ENCODE results near the gene CLEC3B.
"Not testable (repeated sequence)": the region's sequence is repeated elsewhere in the genome, so short reads cannot be mapped to it uniquely, and the experiment has no call there.

CLEC3B gene

GRCh38 chr3:45037720-45038455, 11.8 kb downstream of the CLEC3B start:
- peak; percentile 69 for DNase-seq

- DNase-seq, result no peak
Observed at GRCh38 chr3:45041666-45042065, 15.6 kb downstream of the CLEC3B start.

GRCh38 chr3:45042162-45042561, 16.1 kb downstream of the CLEC3B start:
- DNase-seq, result no peak

DNA sequence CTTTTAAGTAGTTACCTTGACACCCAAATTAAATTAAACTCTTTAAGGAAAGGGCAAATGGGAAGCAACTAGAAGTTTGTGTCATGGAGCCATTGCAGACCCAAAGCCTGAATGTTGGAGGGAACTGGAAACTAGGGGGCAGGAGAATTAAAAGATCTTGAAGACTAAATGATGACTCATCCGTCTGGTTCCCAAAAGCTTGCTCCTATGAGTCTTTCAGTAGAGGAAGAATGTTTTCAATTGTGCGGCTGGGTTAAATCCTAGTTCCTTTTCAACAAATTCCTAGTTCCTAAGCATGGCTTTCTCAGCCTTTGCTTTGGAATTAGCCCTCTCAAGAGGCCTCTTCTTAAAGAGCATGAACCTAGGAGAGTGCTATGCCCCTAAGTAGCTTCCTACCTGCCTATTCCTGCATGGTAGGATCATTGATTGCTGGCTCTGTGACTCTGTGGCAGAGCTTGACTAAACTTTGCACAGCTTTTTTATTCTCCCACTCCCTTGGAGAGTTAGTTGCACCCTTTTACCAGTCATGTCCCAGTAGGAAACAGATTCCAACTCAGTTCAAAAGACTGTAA, 17.7 kb downstream of the CLEC3B start:
- no peak for DNase-seq

DNA sequence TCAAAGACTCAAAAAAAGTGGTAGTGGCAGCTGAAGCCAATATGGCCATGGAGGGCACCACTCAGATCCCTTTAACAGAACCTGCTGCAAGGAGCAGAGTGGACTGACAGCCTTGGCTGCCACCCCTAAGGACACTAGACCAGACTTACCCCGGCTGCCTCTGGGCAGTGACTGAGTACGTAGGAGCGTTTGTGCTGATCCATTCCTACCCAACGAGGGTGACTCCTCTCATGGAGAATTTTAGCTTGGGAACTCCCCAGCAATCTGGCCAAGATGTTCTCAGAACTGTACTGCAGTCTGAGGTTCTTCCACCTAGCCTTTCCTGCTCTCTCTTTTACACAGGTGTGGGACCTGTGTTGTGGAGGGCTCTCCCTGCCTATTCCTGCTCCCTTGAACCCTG, 22.1 kb downstream of the CLEC3B start:
- DNase-seq, result no peak

DNA sequence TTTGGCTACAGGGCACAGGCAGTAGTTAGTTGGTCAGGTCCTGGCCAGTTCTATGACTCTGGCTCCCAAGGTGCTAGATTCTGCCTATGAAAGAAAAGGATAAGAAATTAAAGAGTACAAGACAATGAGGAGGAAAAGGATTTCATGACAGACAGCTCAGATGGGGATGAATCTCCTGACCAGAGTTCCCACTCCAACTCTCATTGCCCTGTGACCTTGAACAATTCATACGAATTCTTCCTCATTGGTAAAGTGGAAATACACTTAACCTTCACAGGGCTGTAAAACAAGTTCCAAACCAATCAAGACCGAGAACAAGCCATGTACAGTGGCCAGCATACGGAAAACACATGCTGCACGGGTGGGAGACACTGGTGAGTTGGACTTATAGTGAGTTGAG, 23.7 kb downstream of the CLEC3B start:
- no peak for DNase-seq

DNA sequence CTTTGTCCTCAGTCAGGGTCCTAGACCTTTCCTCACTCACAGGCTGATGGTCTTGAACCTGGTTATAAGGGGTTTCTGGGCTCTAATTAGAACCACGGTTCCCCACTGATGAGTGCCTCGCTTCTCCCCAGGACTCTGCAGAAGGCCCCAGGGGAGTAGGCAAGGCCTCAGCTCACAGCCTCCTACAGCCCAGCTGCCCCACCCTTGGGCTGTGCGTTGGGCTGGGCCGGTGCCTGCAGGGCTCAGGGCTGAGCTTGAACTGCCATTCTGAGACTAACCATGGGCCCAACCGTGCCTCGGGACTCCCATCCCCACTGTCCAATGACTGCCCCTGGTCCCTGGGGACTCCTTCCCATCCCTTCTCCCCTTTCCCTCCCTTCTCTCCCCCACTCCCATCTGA, 25.6 kb downstream of the CLEC3B start:
- DNase-seq, result no peak

GRCh38 chr3:45053805-45054195, 27.7 kb downstream of the CLEC3B start:
- DNase-seq, result not testable (repeated sequence)

- DNase-seq, result no peak
Observed at GRCh38 chr3:45054196-45054857, 28.2 kb downstream of the CLEC3B start.

GRCh38 chr3:45055032-45055410, 28.9 kb downstream of the CLEC3B start:
- no peak for DNase-seq

GRCh38 chr3:45055411-45056143, 29.5 kb downstream of the CLEC3B start:
- no peak for DNase-seq

DNA sequence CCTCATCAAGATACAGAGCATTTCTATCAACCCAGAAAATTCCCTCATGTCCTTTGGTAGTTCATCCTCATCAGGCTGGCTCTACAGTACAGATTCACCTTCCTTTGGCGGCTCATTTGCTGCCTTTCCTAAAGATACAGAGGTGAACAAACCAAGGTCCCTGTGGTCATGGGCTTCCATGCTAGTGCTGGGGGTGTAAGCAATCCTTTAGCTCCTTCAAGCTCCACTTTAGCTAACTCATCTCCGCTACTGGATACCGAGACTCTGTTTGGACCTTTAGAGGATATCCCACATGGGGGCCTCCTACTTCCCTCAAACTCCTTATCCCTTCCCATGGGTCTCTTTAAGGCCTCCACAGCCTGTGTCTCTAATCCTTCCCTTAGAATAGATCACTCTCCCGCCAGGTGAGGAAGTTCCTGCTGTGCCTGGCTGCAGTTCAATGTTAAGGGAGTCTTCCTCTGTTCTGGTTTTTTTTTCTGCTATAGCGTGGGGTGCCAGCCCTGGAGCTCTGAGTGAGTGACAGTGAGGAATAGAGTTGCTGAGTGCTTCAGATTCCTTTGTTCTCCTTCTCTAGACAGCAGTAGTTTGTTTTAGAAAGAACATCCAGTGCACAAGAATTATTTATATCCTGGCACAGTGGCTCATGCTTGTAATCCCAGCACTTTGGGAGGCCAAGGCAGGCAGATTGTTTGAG, 30.7 kb downstream of the CLEC3B start:
- no peak for DNase-seq

- no peak for DNase-seq
Observed at GRCh38 chr3:45057557-45057956, 31.5 kb downstream of the CLEC3B start.

DNA sequence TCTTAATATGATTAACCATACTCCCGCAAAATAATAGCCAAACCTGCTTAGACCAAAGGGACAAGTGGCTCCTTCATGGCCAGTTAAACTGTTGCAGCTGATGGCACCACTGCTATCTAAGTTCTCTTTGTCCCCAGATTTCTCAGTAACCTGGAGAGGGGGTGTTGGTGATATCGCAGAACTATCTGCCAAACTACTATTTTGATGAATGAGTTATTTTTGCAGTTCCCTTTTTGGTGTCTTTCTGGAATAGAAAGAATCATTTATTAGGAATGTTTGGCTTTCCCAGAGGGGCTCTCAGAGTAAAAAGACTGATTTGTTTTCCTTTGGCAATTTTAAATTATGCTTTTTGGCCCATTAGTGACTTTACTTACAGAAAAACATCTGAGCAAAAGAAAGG, 33.0 kb downstream of the CLEC3B start:
- no peak for DNase-seq

DNA sequence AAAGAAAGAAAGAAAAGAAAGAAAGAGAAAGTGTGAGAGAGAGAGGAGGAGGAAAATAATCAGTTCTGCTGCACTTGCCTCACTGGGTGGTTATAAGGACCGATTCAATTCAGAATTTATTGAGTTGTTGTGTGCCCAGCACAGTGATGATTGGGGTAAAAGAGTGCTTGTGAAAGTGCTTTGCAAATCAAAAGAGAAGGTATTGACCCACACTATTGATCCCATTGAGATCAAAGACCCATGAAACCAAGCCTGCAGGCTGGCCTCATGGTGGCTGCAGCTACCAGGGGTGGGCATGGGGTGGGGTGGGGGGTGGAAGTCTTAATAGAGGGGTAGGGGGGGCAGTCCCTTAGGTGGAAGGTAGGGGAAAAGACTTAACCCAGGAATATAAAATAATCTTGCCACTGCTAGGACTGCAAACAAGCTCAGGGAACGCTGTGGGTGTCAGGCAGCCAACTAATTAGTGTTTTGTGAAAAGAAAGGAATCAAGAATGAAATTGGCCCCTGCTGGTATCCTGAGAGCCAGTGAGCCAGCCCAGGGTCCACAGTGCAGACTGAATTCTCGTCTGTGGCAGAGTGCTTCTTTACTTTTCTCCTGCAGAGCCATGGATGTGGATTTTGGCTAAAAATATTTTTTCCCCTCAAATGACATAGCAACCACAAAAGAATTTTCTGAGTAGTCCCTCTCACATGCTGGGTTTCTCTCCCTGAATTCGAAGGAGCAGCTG, 34.2 kb downstream of the CLEC3B start:
- DNase-seq, result no peak

- DNase-seq, result no peak
Observed at GRCh38 chr3:45062697-45063070, 36.6 kb downstream of the CLEC3B start.

DNA sequence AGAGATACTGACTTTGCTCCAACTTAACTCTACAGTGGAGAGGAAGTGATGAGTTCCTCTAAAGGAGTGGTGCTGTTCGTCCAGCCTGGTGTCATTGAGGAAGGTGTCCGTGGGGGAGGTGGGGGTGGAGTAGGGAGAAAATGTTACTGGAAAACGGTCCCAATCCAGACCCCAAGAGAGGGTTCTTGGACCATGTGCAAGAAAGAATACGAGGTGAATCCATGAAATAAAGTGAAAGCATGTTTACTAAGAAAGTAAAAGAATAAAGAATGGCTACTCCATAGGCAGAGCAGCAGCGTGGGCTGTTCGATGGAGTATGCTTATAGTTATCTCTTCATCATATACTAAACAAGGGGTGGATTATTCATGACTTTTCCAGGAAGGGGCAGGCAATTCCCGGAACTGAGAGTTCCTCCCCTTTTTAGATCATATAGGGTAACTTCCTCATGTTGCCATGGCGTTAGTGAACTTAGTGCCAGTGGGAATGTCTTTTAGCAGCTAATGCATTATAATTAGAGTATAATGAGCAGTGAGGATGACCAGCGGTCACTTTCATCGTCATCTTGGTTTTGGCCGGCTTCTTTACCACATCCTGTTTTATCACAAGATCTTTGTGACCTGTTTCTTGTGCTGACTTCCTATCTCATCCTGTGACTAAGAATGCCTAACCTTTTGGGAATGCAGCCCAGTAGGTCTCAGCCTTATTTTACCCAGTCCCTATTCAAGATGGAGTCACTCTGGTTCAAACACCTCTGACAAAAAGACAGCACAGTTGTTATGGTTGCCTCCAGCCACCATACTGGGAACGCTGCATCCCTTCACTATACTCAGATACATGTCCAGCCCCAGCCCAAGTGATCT, 38.6 kb downstream of the CLEC3B start:
- no peak for DNase-seq

GRCh38 chr3:45065373-45065720, 39.2 kb downstream of the CLEC3B start:
- no peak for DNase-seq

GRCh38 chr3:45066109-45066801, 40.2 kb downstream of the CLEC3B start:
- no peak for DNase-seq

GRCh38 chr3:45067486-45067885, 41.4 kb downstream of the CLEC3B start:
- DNase-seq, result no peak

GRCh38 chr3:45067941-45068340, 41.8 kb downstream of the CLEC3B start:
- no peak for DNase-seq
